ENCODE data around the gene AOPEP.

Gene AOPEP

DNA sequence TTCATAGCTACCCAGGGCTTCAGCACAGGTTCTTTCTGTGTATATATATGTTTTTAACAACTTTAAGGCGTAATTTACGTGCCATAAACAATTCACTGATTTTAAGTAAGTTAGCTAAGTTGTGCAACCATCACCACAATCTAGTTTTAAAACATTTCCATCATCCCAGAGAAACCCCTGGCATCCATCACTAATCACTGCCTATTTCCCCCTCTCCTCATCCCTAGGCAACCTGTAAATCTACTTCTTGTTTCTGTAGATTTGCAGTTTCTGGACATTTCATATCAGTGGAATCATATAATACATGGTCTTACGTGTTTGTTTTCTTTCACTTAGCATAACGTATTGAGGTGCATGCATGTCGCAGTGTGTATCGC is 299.6 kb downstream of the AOPEP start:
- Histone ChIP-seq H4K20me1 (ENCODE audit: control insufficient read depth, insufficient read depth, low read depth, low read length) (no peaks in the 10 kb centered on the region), H3K36me3 (ENCODE audit: control insufficient read depth, low read length) (no peaks in the 10 kb centered on the region), H3K9me2 (replicated peaks; ENCODE audit: control insufficient read depth, low read length) (no peaks in the 10 kb centered on the region), H3K27me3 (ENCODE audit: control insufficient read depth, low read length) (no peaks in the 10 kb centered on the region), H3K27ac (ENCODE audit: low read depth, low read length) (no peak overlapping the region), H3F3A (ENCODE audit: control insufficient read depth, insufficient read depth) (no peaks in the 10 kb centered on the region), H3K9me3 (ENCODE audit: control insufficient read depth, insufficient read depth, low read length) (no peaks in the 10 kb centered on the region), H3K4me3 (ENCODE audit: low read length) (no peak overlapping the region), H3K79me2 (ENCODE audit: control insufficient read depth, low read length) (no peaks in the 10 kb centered on the region), H3K4me2 (ENCODE audit: low read length) (no peak overlapping the region), H3K4me1 (ENCODE audit: control insufficient read depth, low read length) (no peaks in the 10 kb centered on the region)
- TF ChIP-seq, protein P1, sequence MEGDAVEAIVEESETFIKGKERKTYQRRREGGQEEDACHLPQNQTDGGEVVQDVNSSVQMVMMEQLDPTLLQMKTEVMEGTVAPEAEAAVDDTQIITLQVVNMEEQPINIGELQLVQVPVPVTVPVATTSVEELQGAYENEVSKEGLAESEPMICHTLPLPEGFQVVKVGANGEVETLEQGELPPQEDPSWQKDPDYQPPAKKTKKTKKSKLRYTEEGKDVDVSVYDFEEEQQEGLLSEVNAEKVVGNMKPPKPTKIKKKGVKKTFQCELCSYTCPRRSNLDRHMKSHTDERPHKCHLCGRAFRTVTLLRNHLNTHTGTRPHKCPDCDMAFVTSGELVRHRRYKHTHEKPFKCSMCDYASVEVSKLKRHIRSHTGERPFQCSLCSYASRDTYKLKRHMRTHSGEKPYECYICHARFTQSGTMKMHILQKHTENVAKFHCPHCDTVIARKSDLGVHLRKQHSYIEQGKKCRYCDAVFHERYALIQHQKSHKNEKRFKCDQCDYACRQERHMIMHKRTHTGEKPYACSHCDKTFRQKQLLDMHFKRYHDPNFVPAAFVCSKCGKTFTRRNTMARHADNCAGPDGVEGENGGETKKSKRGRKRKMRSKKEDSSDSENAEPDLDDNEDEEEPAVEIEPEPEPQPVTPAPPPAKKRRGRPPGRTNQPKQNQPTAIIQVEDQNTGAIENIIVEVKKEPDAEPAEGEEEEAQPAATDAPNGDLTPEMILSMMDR (IDR thresholded peaks at IDR 0.05; ENCODE audit: low read depth, low read length, poor library complexity, severe bottlenecking): no peak
- TF ChIP-seq EZH2phosphoT487 (IDR thresholded peaks at IDR 0.05; ENCODE audit: borderline replicate concordance, low read length): no peak

- H3K79me2 ChIP-seq (ENCODE audit: control insufficient read depth, low read length): no peaks in the 10 kb centered on the region
Observed at GRCh38 chr9:95027914-95028852, 301.7 kb downstream of the AOPEP start.

DNA sequence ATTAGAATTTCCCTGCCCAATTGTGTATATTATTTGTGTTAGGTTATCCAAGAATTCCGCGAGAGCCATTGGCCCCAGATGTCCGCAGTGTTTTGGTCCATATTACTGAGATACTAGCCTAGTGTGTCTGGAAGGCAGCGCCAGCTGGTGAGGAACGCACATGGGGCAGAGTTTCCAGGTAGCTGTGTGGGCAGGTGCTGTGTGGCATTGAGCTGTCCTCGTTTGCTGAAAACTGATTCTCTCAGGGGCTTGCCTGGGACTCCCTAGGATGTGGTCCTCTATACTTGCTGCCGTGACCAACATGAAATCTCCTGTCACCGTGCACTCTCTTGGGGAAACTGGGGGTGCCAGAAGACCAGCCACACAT is 302.3 kb downstream of the AOPEP start:
- no peaks in the 10 kb centered on the region for H3K4me1 ChIP-seq (ENCODE audit: control insufficient read depth, low read length)
- no peaks in the 10 kb centered on the region for H3K79me2 ChIP-seq (ENCODE audit: control insufficient read depth, low read length)
- no peak overlapping the region for H3K4me3 ChIP-seq (ENCODE audit: low read length)
- no peaks in the 10 kb centered on the region for H3K36me3 ChIP-seq (ENCODE audit: control insufficient read depth, low read length)
- no peak overlapping the region for H3K4me2 ChIP-seq (ENCODE audit: low read length)
- H3K27ac ChIP-seq (ENCODE audit: low read depth, low read length): no peak overlapping the region
- no peaks in the 10 kb centered on the region for H3F3A ChIP-seq (ENCODE audit: control insufficient read depth, insufficient read depth)
- TF ChIP-seq, protein P1 (IDR thresholded peaks at IDR 0.05; ENCODE audit: low read depth, low read length, poor library complexity, severe bottlenecking): no peak
- no peak for TF ChIP-seq EZH2phosphoT487 (IDR thresholded peaks at IDR 0.05; ENCODE audit: borderline replicate concordance, low read length)
- no peaks in the 10 kb centered on the region for H4K20me1 ChIP-seq (ENCODE audit: control insufficient read depth, insufficient read depth, low read depth, low read length)
- H3K9me3 ChIP-seq (ENCODE audit: control insufficient read depth, insufficient read depth, low read length): no peaks in the 10 kb centered on the region
- H3K9me2 ChIP-seq (replicated peaks; ENCODE audit: control insufficient read depth, low read length): no peaks in the 10 kb centered on the region
- H3K27me3 ChIP-seq (ENCODE audit: control insufficient read depth, low read length): no peaks in the 10 kb centered on the region

More at GRCh38 chr9:95027914-95028852, 301.7 kb downstream of the AOPEP start:
- Histone ChIP-seq H3K4me2 (ENCODE audit: low read length) (no peak overlapping the region), H3K4me3 (ENCODE audit: low read length) (no peak overlapping the region), H3F3A (ENCODE audit: control insufficient read depth, insufficient read depth) (no peaks in the 10 kb centered on the region), H3K27ac (ENCODE audit: low read depth, low read length) (no peak overlapping the region), H4K20me1 (ENCODE audit: control insufficient read depth, insufficient read depth, low read depth, low read length) (no peaks in the 10 kb centered on the region), H3K36me3 (ENCODE audit: control insufficient read depth, low read length) (no peaks in the 10 kb centered on the region), H3K9me2 (replicated peaks; ENCODE audit: control insufficient read depth, low read length) (no peaks in the 10 kb centered on the region), H3K9me3 (ENCODE audit: control insufficient read depth, insufficient read depth, low read length) (no peaks in the 10 kb centered on the region), H3K27me3 (ENCODE audit: control insufficient read depth, low read length) (no peaks in the 10 kb centered on the region), H3K4me1 (ENCODE audit: control insufficient read depth, low read length) (no peaks in the 10 kb centered on the region)
- TF ChIP-seq, protein P1 (IDR thresholded peaks at IDR 0.05; ENCODE audit: low read depth, low read length, poor library complexity, severe bottlenecking): no peak
- no peak for TF ChIP-seq EZH2phosphoT487 (IDR thresholded peaks at IDR 0.05; ENCODE audit: borderline replicate concordance, low read length)

Measured in DOHH2 (cell line).